ENCODE data around the gene TLE1.

Gene TLE1

GRCh38 chr9:81566074-81566698, 123.2 kb downstream of the TLE1 start:
- H3K27me3 ChIP-seq (ENCODE audit: control insufficient read depth, insufficient read depth, low read length), result no peaks in the 10 kb centered on the region
- no peak overlapping the region for H3K4me3 ChIP-seq (ENCODE audit: low read length)
- no peaks in the 10 kb centered on the region for H3K4me1 ChIP-seq (ENCODE audit: control insufficient read depth, insufficient read depth, low read length)
- H3K9ac ChIP-seq (ENCODE audit: low read length), result no peak overlapping the region
- no peaks in the 10 kb centered on the region for H3K36me3 ChIP-seq (ENCODE audit: control insufficient read depth, insufficient read depth, low read length)
- H3K9me3 ChIP-seq (ENCODE audit: control insufficient read depth, low read length), result no peaks in the 10 kb centered on the region

- H3K4me3 ChIP-seq (ENCODE audit: low read length), result no peak overlapping the region
- no peaks in the 10 kb centered on the region for H3K27me3 ChIP-seq (ENCODE audit: control insufficient read depth, insufficient read depth, low read length)
- no peak overlapping the region for H3K9ac ChIP-seq (ENCODE audit: low read length)
- no peaks in the 10 kb centered on the region for H3K4me1 ChIP-seq (ENCODE audit: control insufficient read depth, insufficient read depth, low read length)
- H3K36me3 ChIP-seq (ENCODE audit: control insufficient read depth, insufficient read depth, low read length), result no peaks in the 10 kb centered on the region
- H3K9me3 ChIP-seq (ENCODE audit: control insufficient read depth, low read length), result no peaks in the 10 kb centered on the region
Observed at GRCh38 chr9:81565609-81566008, 123.7 kb downstream of the TLE1 start.

- H3K9me3 ChIP-seq (ENCODE audit: control insufficient read depth, low read length), result no peaks in the 10 kb centered on the region
- H3K4me3 ChIP-seq (ENCODE audit: low read length), result no peak overlapping the region
- no peaks in the 10 kb centered on the region for H3K36me3 ChIP-seq (ENCODE audit: control insufficient read depth, insufficient read depth, low read length)
- no peak overlapping the region for H3K9ac ChIP-seq (ENCODE audit: low read length)
- H3K4me1 ChIP-seq (ENCODE audit: control insufficient read depth, insufficient read depth, low read length), result no peaks in the 10 kb centered on the region
- H3K27me3 ChIP-seq (ENCODE audit: control insufficient read depth, insufficient read depth, low read length), result no peaks in the 10 kb centered on the region
Observed at GRCh38 chr9:81565144-81565543, 124.2 kb downstream of the TLE1 start.

DNA sequence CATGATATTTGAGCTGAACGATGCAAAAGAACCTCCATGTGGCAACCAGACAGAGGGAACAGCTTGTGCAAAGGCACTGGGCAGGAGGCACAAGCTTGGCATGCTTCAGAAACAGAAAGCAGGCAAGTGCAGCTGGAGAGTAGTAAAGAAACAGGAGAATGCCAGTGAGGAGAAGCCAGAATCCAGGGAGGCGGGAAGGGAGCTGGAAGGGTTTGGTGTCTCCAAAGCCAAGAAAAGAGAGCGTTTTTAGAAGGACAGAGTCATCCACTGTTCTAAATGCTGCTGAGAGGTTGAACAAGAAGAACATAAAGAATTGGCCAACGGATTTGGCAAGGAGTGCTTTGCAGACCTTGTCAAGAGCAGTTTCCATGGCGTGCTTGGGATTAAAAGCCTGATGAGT, 124.7 kb downstream of the TLE1 start:
- no peaks in the 10 kb centered on the region for H3K36me3 ChIP-seq (ENCODE audit: control insufficient read depth, insufficient read depth, low read length)
- no peak overlapping the region for H3K4me3 ChIP-seq (ENCODE audit: low read length)
- no peaks in the 10 kb centered on the region for H3K4me1 ChIP-seq (ENCODE audit: control insufficient read depth, insufficient read depth, low read length)
- no peaks in the 10 kb centered on the region for H3K27me3 ChIP-seq (ENCODE audit: control insufficient read depth, insufficient read depth, low read length)
- H3K9me3 ChIP-seq (ENCODE audit: control insufficient read depth, low read length), result no peaks in the 10 kb centered on the region
- H3K9ac ChIP-seq (ENCODE audit: low read length), result no peak overlapping the region

DNA sequence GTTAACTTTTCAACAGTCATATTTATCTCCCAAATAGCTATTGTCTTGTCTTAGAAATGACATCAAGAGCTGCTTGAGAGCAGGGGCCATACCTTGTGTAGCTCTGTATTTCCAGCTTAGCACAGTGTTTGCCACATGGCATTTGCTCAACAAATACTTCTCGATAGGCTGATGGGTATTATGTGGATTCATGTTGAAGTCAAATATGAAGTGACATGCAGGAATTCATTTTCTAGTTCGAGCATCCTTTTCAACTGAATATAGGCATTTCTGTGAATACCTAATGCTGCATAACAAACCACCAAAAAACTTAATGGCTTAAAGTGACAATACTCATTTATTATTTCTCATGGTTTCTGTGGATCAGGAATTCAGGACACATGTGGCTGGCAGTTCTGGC, 125.6 kb downstream of the TLE1 start:
- H3K4me3 ChIP-seq (ENCODE audit: low read length), result no peak overlapping the region
- peaks cover 6% of the 10 kb centered on the region for H3K4me1 ChIP-seq (ENCODE audit: control insufficient read depth, insufficient read depth, low read length)
- no peaks in the 10 kb centered on the region for H3K36me3 ChIP-seq (ENCODE audit: control insufficient read depth, insufficient read depth, low read length)
- no peaks in the 10 kb centered on the region for H3K27me3 ChIP-seq (ENCODE audit: control insufficient read depth, insufficient read depth, low read length)
- no peak overlapping the region for H3K9ac ChIP-seq (ENCODE audit: low read length)
- H3K9me3 ChIP-seq (ENCODE audit: control insufficient read depth, low read length), result no peaks in the 10 kb centered on the region

DNA sequence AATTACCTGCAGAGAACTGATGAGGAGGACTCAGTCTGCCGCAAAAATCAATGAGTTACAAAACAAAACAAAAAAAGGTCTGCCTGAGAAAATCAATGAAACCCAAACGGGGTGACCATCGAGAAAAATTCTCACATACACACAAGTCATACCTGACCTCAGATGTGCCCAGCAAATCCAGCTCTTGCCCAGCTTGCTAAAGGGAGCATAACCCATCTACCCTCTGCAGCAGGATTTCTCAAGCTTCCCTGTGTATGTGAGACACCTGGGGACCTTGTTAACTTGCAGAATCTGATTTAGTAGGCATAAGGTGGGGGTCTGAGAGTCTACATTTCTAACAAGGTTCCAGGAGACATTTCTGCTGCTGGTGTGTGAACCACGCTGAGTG, 126.3 kb downstream of the TLE1 start:
- no peaks in the 10 kb centered on the region for H3K9me3 ChIP-seq (ENCODE audit: control insufficient read depth, low read length)
- no peaks in the 10 kb centered on the region for H3K36me3 ChIP-seq (ENCODE audit: control insufficient read depth, insufficient read depth, low read length)
- H3K4me3 ChIP-seq (ENCODE audit: low read length), result no peak overlapping the region
- no peak overlapping the region for H3K9ac ChIP-seq (ENCODE audit: low read length)
- H3K27me3 ChIP-seq (ENCODE audit: control insufficient read depth, insufficient read depth, low read length), result no peaks in the 10 kb centered on the region
- H3K4me1 ChIP-seq (ENCODE audit: control insufficient read depth, insufficient read depth, low read length), result peaks cover 11% of the 10 kb centered on the region

DNA sequence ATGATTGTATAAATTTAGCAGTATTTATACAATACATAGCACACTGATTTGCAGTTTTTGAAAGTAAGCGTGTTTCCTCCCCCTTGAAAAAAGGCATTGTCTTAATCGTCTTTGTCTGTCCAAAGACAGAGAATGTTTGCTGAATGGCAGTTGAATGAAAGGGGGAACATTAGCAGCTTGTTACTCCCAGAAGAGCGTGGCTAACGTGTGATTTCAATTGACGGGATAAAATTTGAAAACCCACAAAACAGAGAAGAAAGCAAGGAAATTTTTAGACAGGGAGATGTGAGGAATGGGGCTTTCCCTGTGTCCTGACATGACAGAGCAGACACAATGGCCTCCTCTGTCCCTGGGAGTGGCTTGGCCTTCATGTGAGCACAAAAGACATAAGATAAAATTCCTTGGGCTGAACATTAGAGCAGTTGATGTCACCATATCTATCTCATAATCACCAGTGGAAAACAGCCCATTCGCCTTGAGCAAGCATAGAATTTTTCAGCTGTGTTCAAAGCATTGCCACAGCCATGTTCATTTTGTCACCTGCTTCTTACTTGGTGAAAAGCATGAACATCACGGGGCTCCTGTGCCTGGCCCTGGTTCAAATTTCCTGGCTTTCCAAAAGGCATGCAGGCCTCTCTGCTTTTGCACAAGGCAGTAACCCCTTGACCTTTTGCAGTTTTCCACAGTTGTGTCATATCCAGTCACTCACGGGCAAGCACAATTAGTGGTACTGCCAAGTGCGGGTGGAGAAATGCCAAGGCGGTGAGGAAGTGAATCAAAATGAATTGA, 126.9 kb downstream of the TLE1 start:
- Histone ChIP-seq H3K36me3 (ENCODE audit: control insufficient read depth, insufficient read depth, low read length) (no peaks in the 10 kb centered on the region), H3K9ac (ENCODE audit: low read length) (no peak overlapping the region), H3K4me3 (ENCODE audit: low read length) (no peak overlapping the region), H3K4me1 (ENCODE audit: control insufficient read depth, insufficient read depth, low read length) (peaks cover 17% of the 10 kb centered on the region), H3K9me3 (ENCODE audit: control insufficient read depth, low read length) (no peaks in the 10 kb centered on the region), H3K27me3 (ENCODE audit: control insufficient read depth, insufficient read depth, low read length) (no peaks in the 10 kb centered on the region)

- Histone ChIP-seq H3K4me1 (ENCODE audit: control insufficient read depth, insufficient read depth, low read length) (peaks cover 18% of the 10 kb centered on the region), H3K4me3 (ENCODE audit: low read length) (no peak overlapping the region), H3K27me3 (ENCODE audit: control insufficient read depth, insufficient read depth, low read length) (no peaks in the 10 kb centered on the region), H3K36me3 (ENCODE audit: control insufficient read depth, insufficient read depth, low read length) (no peaks in the 10 kb centered on the region), H3K9ac (ENCODE audit: low read length) (no peak overlapping the region), H3K9me3 (ENCODE audit: control insufficient read depth, low read length) (no peaks in the 10 kb centered on the region)
Observed at GRCh38 chr9:81560851-81561732, 128.3 kb downstream of the TLE1 start.

DNA sequence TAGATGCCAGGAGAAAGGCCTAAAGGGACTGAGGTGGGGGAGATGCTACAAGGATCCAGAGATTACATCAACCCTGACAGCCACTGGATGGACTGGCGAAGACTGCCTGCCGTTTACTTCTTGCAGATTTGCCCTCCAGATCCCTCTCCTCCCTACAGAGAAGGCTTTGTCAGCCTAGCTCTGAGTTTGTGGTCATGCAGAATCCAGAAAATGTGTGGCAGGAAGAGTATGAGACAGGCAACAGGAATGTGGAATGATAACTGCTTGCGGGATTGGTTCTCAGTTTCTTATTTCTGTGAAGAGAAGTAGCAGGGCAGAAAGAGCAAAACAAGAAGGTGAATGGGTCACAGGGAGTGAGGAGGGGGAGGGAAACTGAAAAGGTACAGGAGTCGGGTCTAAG, 129.6 kb downstream of the TLE1 start:
- no peaks in the 10 kb centered on the region for H3K36me3 ChIP-seq (ENCODE audit: control insufficient read depth, insufficient read depth, low read length)
- H3K4me1 ChIP-seq (ENCODE audit: control insufficient read depth, insufficient read depth, low read length), result peaks cover 18% of the 10 kb centered on the region
- H3K4me3 ChIP-seq (ENCODE audit: low read length), result no peak overlapping the region
- no peaks in the 10 kb centered on the region for H3K9me3 ChIP-seq (ENCODE audit: control insufficient read depth, low read length)
- peaks cover 3% of the 10 kb centered on the region for H3K27me3 ChIP-seq (ENCODE audit: control insufficient read depth, insufficient read depth, low read length)
- H3K9ac ChIP-seq (ENCODE audit: low read length), result no peak overlapping the region

DNA sequence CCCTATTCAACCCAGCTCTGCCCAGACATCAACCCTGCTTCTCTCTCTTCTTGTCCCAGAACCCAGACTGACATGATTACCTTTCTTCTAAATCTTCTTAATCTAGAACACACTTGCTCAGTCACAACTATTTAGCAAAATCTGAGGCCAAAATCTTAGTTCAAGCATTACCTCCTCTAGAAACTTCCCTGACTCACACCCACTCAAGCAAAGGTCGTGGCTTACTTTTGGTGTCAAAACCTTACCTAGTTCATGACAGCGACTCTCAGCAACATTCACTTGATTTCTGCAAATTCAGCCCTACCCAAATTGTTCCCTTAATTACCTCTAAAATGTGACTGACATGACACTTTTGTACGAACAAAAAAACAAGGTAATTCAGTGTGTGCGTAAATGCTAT, 130.2 kb downstream of the TLE1 start:
- H3K9ac ChIP-seq (ENCODE audit: low read length), result no peak overlapping the region
- H3K4me1 ChIP-seq (ENCODE audit: control insufficient read depth, insufficient read depth, low read length), result peaks cover 18% of the 10 kb centered on the region
- H3K9me3 ChIP-seq (ENCODE audit: control insufficient read depth, low read length), result no peaks in the 10 kb centered on the region
- H3K4me3 ChIP-seq (ENCODE audit: low read length), result no peak overlapping the region
- peaks cover 3% of the 10 kb centered on the region for H3K27me3 ChIP-seq (ENCODE audit: control insufficient read depth, insufficient read depth, low read length)
- H3K36me3 ChIP-seq (ENCODE audit: control insufficient read depth, insufficient read depth, low read length), result no peaks in the 10 kb centered on the region

- Histone ChIP-seq H3K27me3 (ENCODE audit: control insufficient read depth, insufficient read depth, low read length) (peaks cover 3% of the 10 kb centered on the region), H3K4me1 (ENCODE audit: control insufficient read depth, insufficient read depth, low read length) (peaks cover 18% of the 10 kb centered on the region), H3K36me3 (ENCODE audit: control insufficient read depth, insufficient read depth, low read length) (no peaks in the 10 kb centered on the region), H3K4me3 (ENCODE audit: low read length) (no peak overlapping the region), H3K9ac (ENCODE audit: low read length) (no peak overlapping the region), H3K9me3 (ENCODE audit: control insufficient read depth, low read length) (no peaks in the 10 kb centered on the region)
Observed at GRCh38 chr9:81558091-81558830, 131.1 kb downstream of the TLE1 start.
